ENCODE data around the gene ITPR2. TPM values are rescaled to one million over a fixed set of nuclear protein-coding genes. Genes with fewer than 3 reads are reported as not detected.
"Not testable (repeated sequence)": the region's sequence is repeated elsewhere in the genome, so short reads cannot be mapped to it uniquely, and the experiment has no call there.

The ITPR2 gene
- total RNA-seq, 2 experiments from 2014 or later = 31.7 to 36.3 TPM

- POLR2A ChIA-PET = no interaction called here
- H3K4me1 Mint-ChIP-seq = peaks cover 6% of the 10 kb centered on the region
These were observed 98.3 kb downstream of the ITPR2 start for GRCh38 chr12:26734510-26735248.

GRCh38 chr12:26732005-26732908 is 100.7 kb downstream of the ITPR2 start:
- peaks cover 3% of the 10 kb centered on the region for H3K36me3 Mint-ChIP-seq (ENCODE audit: low read depth)
- CTCF ChIA-PET = no interaction called here
- peaks cover 13% of the 10 kb centered on the region for H3K4me1 Mint-ChIP-seq

More at GRCh38 chr12:26734510-26735248, 98.3 kb downstream of the ITPR2 start:
- H3K27me3 Mint-ChIP-seq = no peaks in the 10 kb centered on the region
- H3K27ac Mint-ChIP-seq = no peak overlapping the region
- no peak overlapping the region for H3K4me3 Mint-ChIP-seq
- peaks cover 5% of the 10 kb centered on the region for H3K36me3 Mint-ChIP-seq (ENCODE audit: low read depth)
- H3K9me3 Mint-ChIP-seq = peaks cover 7% of the 10 kb centered on the region
- CTCF ChIA-PET = no interaction called here
- no peak for DNase-seq

GRCh38 chr12:26730481-26731350 is 102.3 kb downstream of the ITPR2 start:
- ChIA-PET CTCF (no interaction called here), POLR2A (interaction anchor here (0.7 to 1.2 kb wide), 2 partner anchors 15 to 1732 kb away, joined by 3 to 4 read pairs; no protein-coding TSS in a partner anchor)
- H3K9me3 Mint-ChIP-seq = no peaks in the 10 kb centered on the region
- DNase-seq = no peak
- no peak overlapping the region for H3K27ac Mint-ChIP-seq
- H3K4me3 Mint-ChIP-seq = no peak overlapping the region
- no peaks in the 10 kb centered on the region for H3K27me3 Mint-ChIP-seq
- peaks cover 14% of the 10 kb centered on the region for H3K4me1 Mint-ChIP-seq
- H3K36me3 Mint-ChIP-seq (ENCODE audit: low read depth) = peaks cover 3% of the 10 kb centered on the region

More at GRCh38 chr12:26732005-26732908, 100.7 kb downstream of the ITPR2 start:
- no peaks in the 10 kb centered on the region for H3K27me3 Mint-ChIP-seq
- DNase-seq = no peak
- POLR2A ChIA-PET = interaction anchor here (1.2 kb wide), 1 partner anchor 16 kb away, joined by 4 read pairs; no protein-coding TSS in a partner anchor
- no peak overlapping the region for H3K4me3 Mint-ChIP-seq
- H3K27ac Mint-ChIP-seq = no peak overlapping the region
- no peaks in the 10 kb centered on the region for H3K9me3 Mint-ChIP-seq

GRCh38 chr12:26729137-26729671 is 103.8 kb downstream of the ITPR2 start:
- H3K4me3 Mint-ChIP-seq; H3K27me3 Mint-ChIP-seq; H3K9me3 Mint-ChIP-seq; H3K27ac Mint-ChIP-seq; H3K36me3 Mint-ChIP-seq (ENCODE audit: low read depth); POLR2A ChIA-PET; DNase-seq: not testable (repeated sequence)
- H3K4me1 Mint-ChIP-seq = peaks cover 19% of the 10 kb centered on the region
- CTCF ChIA-PET = interaction anchor here (1.5 kb wide), 1 partner anchor 10 kb away, joined by 4 read pairs; no protein-coding TSS in a partner anchor

GRCh38 chr12:26728205-26729050 is 104.6 kb downstream of the ITPR2 start:
- ChIA-PET POLR2A (no interaction called here), CTCF (interaction anchor here (1.5 kb wide), 1 partner anchor 10 kb away, joined by 4 read pairs; no protein-coding TSS in a partner anchor)
- H3K4me1 Mint-ChIP-seq = peaks cover 19% of the 10 kb centered on the region
- peaks cover 6% of the 10 kb centered on the region for H3K36me3 Mint-ChIP-seq (ENCODE audit: low read depth)
- no peak overlapping the region for H3K27ac Mint-ChIP-seq
- no peak for DNase-seq
- no peaks in the 10 kb centered on the region for H3K27me3 Mint-ChIP-seq
- H3K4me3 Mint-ChIP-seq = no peak overlapping the region
- H3K9me3 Mint-ChIP-seq = no peaks in the 10 kb centered on the region

- ChIA-PET POLR2A (no interaction called here), CTCF (no interaction called here)
- Mint-ChIP-seq H3K9me3 (no peaks in the 10 kb centered on the region), H3K36me3 (ENCODE audit: low read depth) (peaks cover 6% of the 10 kb centered on the region), H3K4me1 (peaks cover 18% of the 10 kb centered on the region), H3K4me3 (no peak overlapping the region), H3K27me3 (no peaks in the 10 kb centered on the region), H3K27ac (no peak overlapping the region)
- no peak for DNase-seq
These were observed 105.4 kb downstream of the ITPR2 start for GRCh38 chr12:26727482-26728204.

- no peak overlapping the region for H3K4me3 Mint-ChIP-seq
- H3K27me3 Mint-ChIP-seq = no peaks in the 10 kb centered on the region
- H3K36me3 Mint-ChIP-seq (ENCODE audit: low read depth) = peaks cover 6% of the 10 kb centered on the region
- DNase-seq = no peak
- ChIA-PET POLR2A (no interaction called here), CTCF (no interaction called here)
- peaks cover 15% of the 10 kb centered on the region for H3K4me1 Mint-ChIP-seq
- no peaks in the 10 kb centered on the region for H3K9me3 Mint-ChIP-seq
- no peak overlapping the region for H3K27ac Mint-ChIP-seq
These were observed 106.0 kb downstream of the ITPR2 start for GRCh38 chr12:26726956-26727355.

GRCh38 chr12:26725276-26725916 is 107.6 kb downstream of the ITPR2 start:
- H3K27me3 Mint-ChIP-seq = no peaks in the 10 kb centered on the region
- H3K36me3 Mint-ChIP-seq (ENCODE audit: low read depth) = peaks cover 6% of the 10 kb centered on the region
- no peak overlapping the region for H3K4me3 Mint-ChIP-seq
- CTCF ChIA-PET = interaction anchor here (0.6 kb wide), 1 partner anchor 141 kb away, joined by 4 read pairs; no protein-coding TSS in a partner anchor
- DNase-seq = no peak
- POLR2A ChIA-PET = no interaction called here
- H3K27ac Mint-ChIP-seq = no peak overlapping the region
- H3K4me1 Mint-ChIP-seq = peaks cover 14% of the 10 kb centered on the region
- no peaks in the 10 kb centered on the region for H3K9me3 Mint-ChIP-seq

- no peaks in the 10 kb centered on the region for H3K9me3 Mint-ChIP-seq
- POLR2A ChIA-PET = no interaction called here
- H3K4me1 Mint-ChIP-seq = peaks cover 13% of the 10 kb centered on the region
- no peak overlapping the region for H3K27ac Mint-ChIP-seq
- DNase-seq = no peak
- CTCF ChIA-PET = no interaction called here
- H3K4me3 Mint-ChIP-seq = no peak overlapping the region
- H3K36me3 Mint-ChIP-seq (ENCODE audit: low read depth) = peaks cover 3% of the 10 kb centered on the region
- no peaks in the 10 kb centered on the region for H3K27me3 Mint-ChIP-seq
These were observed 108.7 kb downstream of the ITPR2 start for GRCh38 chr12:26724309-26724702.

GRCh38 chr12:26723379-26724308 is 109.3 kb downstream of the ITPR2 start:
- no peaks in the 10 kb centered on the region for H3K27me3 Mint-ChIP-seq
- H3K9me3 Mint-ChIP-seq = no peaks in the 10 kb centered on the region
- peaks cover 3% of the 10 kb centered on the region for H3K36me3 Mint-ChIP-seq (ENCODE audit: low read depth)
- no peak overlapping the region for H3K27ac Mint-ChIP-seq
- no peak for DNase-seq
- H3K4me3 Mint-ChIP-seq = no peak overlapping the region
- ChIA-PET CTCF (no interaction called here), POLR2A (interaction anchor here (1.0 kb wide), 1 partner anchor 13 kb away, joined by 3 read pairs; no protein-coding TSS in a partner anchor)
- H3K4me1 Mint-ChIP-seq = peaks cover 8% of the 10 kb centered on the region

All from activated CD4-positive, alpha-beta memory T cell treated with anti-CD3 and anti-CD28 coated beads, Interleukin-2, amount 10 ng/mL, durations not matched to agents 7 days and 5 days (primary cell).